Measurements from ENCODE around the gene TACR1.
A peak's percentile ranks its signal among the peaks of the same experiment; 100 is the strongest.

Gene TACR1

DNA sequence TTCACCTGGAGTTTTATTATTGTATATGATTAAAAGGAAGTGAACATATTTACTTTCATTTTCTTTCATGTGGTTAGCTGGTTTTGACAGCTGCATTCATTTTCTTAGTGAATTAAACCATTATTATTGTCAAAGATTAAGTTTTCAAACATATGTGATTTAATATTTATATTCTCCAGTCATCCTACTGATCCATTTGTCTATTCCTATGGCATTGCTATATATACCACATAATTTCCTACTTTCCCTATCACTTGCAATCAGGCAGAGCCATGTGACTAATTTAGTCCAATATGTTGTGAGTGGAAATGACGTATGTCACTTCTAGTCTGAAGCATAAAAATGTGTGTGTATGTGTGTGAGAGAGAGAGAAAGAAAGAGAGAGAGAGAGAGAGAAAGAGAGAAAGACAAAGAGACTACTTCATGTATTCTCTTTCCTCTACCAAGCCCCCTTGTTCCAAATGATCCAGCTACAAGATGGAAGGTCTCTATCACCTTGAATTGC is 12.0 kb upstream of the TACR1 start:
- TF ChIP-seq, protein P1, sequence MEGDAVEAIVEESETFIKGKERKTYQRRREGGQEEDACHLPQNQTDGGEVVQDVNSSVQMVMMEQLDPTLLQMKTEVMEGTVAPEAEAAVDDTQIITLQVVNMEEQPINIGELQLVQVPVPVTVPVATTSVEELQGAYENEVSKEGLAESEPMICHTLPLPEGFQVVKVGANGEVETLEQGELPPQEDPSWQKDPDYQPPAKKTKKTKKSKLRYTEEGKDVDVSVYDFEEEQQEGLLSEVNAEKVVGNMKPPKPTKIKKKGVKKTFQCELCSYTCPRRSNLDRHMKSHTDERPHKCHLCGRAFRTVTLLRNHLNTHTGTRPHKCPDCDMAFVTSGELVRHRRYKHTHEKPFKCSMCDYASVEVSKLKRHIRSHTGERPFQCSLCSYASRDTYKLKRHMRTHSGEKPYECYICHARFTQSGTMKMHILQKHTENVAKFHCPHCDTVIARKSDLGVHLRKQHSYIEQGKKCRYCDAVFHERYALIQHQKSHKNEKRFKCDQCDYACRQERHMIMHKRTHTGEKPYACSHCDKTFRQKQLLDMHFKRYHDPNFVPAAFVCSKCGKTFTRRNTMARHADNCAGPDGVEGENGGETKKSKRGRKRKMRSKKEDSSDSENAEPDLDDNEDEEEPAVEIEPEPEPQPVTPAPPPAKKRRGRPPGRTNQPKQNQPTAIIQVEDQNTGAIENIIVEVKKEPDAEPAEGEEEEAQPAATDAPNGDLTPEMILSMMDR (IDR thresholded peaks at IDR 0.05; ENCODE audit: low read depth, low read length) = no peak
- no peak for DNase-seq (ENCODE audit: low read depth, low spot score)
- H3K4me3 ChIP-seq (ENCODE audit: low read depth, low read length) = no peak overlapping the region
- in situ Hi-C loops (cut with HindIII; ENCODE audit: low sequenced_read_pairs) = no loop called here

DNA sequence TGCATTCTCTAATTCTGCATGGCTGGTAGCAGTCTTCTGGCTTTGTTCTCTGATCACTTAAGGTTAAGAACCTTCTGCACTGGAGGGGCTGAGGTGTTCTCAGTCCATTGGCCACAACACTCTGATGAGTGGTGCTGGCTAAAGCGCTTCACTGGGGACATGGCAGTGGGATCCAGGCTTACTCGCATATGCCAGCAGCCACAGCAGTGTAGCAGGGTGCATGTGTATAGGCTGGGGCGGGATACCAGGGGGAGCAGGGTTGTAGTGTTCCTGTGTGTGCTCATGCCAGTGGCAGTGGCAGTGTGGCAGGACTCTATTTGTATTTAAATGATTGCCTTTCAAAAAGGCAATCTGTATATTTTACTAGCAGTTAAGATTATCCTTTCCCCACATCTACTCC is 11.1 kb upstream of the TACR1 start:
- no peak for DNase-seq (ENCODE audit: low read depth, low spot score)
- H3K4me3 ChIP-seq (ENCODE audit: low read depth, low read length) = no peak overlapping the region
- TF ChIP-seq, protein P1 (IDR thresholded peaks at IDR 0.05; ENCODE audit: low read depth, low read length) = no peak
- in situ Hi-C loops (cut with HindIII; ENCODE audit: low sequenced_read_pairs) = no loop called here

DNA sequence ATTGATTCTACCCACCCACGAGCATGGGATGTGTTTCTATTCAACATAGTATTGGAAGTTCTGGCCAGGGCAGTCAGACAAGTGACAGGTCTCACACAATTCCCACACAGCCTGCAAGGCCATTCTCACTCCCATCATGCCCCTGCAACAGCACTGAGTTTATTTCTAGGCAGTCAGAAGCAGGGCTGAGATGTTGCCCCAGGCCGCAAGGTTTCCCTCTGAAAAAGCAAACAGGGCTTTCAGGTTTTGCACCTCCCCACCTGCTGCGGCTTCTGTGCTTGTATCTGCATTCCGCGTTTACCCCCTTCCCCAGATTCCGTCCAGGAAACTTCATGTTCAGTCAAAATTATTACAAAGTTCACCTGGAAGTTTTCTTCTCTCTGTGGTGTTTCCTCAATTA is 9.4 kb upstream of the TACR1 start:
- in situ Hi-C loops (cut with HindIII; ENCODE audit: low sequenced_read_pairs) = no loop called here
- no peak overlapping the region for H3K4me3 ChIP-seq (ENCODE audit: low read depth, low read length)
- no peak for DNase-seq (ENCODE audit: low read depth, low spot score)
- TF ChIP-seq, protein P1 (IDR thresholded peaks at IDR 0.05; ENCODE audit: low read depth, low read length) = no peak

DNA sequence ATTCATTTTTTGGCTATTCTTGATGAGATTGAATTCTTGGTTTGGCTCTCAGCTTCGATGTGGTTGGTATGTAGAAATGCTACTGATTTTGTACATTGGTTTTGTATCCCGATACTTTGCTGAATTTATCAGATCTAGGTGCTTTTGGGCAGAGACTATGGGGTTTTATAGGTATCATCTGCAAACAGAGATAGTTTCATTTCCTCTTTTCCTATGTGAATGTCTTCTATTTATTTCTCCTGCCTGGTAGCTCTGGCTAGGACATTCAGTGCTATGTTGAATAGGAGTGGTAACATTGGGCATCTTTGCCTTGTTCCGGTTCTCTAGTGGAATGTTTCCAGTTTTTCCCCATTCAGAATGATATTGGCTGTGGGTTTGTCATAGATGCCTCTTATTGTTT is 5.5 kb upstream of the TACR1 start:
- TF ChIP-seq, protein P1 (IDR thresholded peaks at IDR 0.05; ENCODE audit: low read depth, low read length) = no peak
- no peak overlapping the region for H3K4me3 ChIP-seq (ENCODE audit: low read depth, low read length)
- in situ Hi-C loops (cut with HindIII; ENCODE audit: low sequenced_read_pairs) = no loop called here
- DNase-seq (ENCODE audit: low read depth, low spot score) = no peak

DNA sequence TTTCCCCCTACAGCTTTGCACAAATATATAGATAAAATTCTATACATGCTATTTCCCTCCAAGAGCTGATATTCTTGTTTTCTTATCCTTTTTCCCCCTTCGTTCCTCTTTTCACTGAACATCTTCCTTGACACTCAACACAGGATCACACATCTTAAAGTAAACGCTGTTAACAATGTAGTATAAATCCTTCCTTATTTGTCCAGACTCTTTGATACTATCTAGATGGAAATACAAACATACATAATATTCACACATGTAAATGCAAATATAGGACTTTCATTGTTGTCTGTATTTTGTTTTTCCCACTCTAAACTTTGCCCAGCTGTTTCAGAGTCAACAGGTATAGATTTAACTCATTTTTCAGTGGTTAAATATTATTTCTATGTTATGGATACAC is 3.0 kb upstream of the TACR1 start:
- TF ChIP-seq, protein P1 (IDR thresholded peaks at IDR 0.05; ENCODE audit: low read depth, low read length) = no peak
- in situ Hi-C loops (cut with HindIII; ENCODE audit: low sequenced_read_pairs) = no loop called here
- DNase-seq (ENCODE audit: low read depth, low spot score) = no peak
- no peak overlapping the region for H3K4me3 ChIP-seq (ENCODE audit: low read depth, low read length)

DNA sequence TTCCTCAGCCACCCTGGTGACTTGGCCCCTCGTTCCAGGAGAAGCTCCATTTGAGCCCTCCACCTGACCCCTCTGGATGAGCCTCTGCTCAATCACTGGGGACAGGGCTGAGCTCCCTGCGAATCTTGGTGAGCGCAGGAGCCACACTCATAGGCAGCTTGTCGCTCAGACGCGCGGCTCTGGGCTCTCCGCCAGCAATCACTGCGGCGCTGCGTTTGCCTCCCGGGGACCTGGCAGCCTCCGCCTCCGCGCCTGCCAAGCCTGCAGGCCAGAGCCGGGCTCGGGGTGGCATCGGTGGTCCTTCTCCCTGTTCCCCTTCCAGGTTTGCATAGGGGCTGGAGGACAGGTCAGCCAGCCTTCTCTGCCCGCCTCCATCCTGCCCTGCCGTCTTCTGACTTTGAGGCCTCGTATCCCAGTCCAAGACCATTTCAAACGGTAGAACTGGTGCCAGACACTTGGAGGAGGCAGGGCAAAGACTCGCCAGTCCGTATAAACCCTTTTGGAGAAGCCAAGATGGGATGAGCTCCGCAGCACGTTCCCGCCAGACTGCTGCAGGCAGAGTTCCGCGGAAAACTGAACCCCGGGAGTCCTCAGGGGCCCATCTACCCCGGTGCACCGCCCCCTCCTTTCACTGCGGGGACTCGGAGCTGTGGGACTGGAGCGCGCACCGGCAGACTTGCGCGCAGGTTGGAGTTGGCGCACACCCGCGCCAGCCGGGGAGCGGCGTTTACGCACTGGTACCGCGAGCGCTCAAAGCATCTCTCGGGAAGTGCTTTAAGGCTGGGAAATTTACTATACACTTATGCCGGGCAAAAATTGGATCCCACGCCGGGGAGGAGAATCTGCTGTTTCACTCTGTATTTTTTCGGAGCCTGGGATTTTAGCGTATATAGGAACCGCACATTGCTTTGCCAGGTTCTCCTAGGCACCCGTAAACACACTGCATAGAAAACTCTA is 1.1 kb upstream of the TACR1 start:
- H3K4me3 ChIP-seq (ENCODE audit: low read depth, low read length) = peak overlapping the region; percentile 30
- in situ Hi-C loops (cut with HindIII; ENCODE audit: low sequenced_read_pairs) = no loop called here
- peak; percentile 41 for DNase-seq (ENCODE audit: low read depth, low spot score)
- TF ChIP-seq, protein P1 (IDR thresholded peaks at IDR 0.05; ENCODE audit: low read depth, low read length) = no peak
